GM23338 (cell line): Measurements from ENCODE around the gene SNAPC1. TPM values are rescaled to one million over a fixed set of nuclear protein-coding genes. Genes with fewer than 3 reads are reported as not detected.

Experiments used
- ATAC-seq: fragments of 200-7000 bp; cut with Tn5 transposase; 3 replicates; pipeline ENCODE4 v1.9.1; 2020
- DNase-seq: peaks from one replicate; pipeline ENCODE4 v3.0.0-alpha.2; 2015; ENCODE audit warnings: low spot score
- H2AFZ ChIP-seq: fragments of 200-600 bp; sonication (generic); 2 replicates; pipeline ENCODE4 v1.8.0; 2016; ENCODE audit warnings: antibody characterized with exemption, mild to moderate bottlenecking, moderate library complexity
- H3F3A ChIP-seq: fragments of 200-600 bp; sonication (generic); replicated peaks from 2 replicates; pipeline ENCODE4 v1.8.0; 2017; ENCODE audit warnings: antibody characterized with exemption, mixed run types, low read depth
- H3K27ac ChIP-seq: fragments of 200-600 bp; sonication (generic); 2 replicates; pipeline ENCODE4 v1.6.1; 2016; ENCODE audit warnings: low read depth
- H3K27me3 ChIP-seq: fragments of 200-600 bp; sonication (generic); 2 replicates; pipeline ENCODE4 v1.8.0; 2016; ENCODE audit warnings: mild to moderate bottlenecking, mixed run types, moderate library complexity; ENCODE audit not compliant: insufficient read depth
- H3K36me3 ChIP-seq: fragments of 200-600 bp; sonication (generic); 2 replicates; pipeline ENCODE4 v1.8.0; 2016; ENCODE audit warnings: mild to moderate bottlenecking; ENCODE audit not compliant: insufficient read depth
- H3K4me1 ChIP-seq: fragments of 200-600 bp; sonication (generic); 2 replicates; pipeline ENCODE4 v1.8.0; 2016; ENCODE audit warnings: mild to moderate bottlenecking, moderate library complexity; ENCODE audit not compliant: insufficient read depth
- H3K4me2 ChIP-seq: fragments of 200-600 bp; sonication (generic); 2 replicates; pipeline ENCODE4 v1.7.1; 2017; ENCODE audit warnings: mixed run types
- H3K4me3 ChIP-seq: fragments of 200-600 bp; sonication (generic); 2 replicates; pipeline ENCODE4 v1.6.1; 2016; ENCODE audit warnings: mixed run types
- H3K79me2 ChIP-seq: fragments of 200-600 bp; sonication (generic); replicated peaks from 2 replicates; pipeline ENCODE4 v1.8.0; 2017; ENCODE audit warnings: mild to moderate bottlenecking; ENCODE audit not compliant: insufficient read depth
- H3K9me2 ChIP-seq: fragments of 200-600 bp; sonication (generic); 2 replicates; pipeline ENCODE4 v1.8.0; 2017; ENCODE audit not compliant: insufficient read depth
- H4K20me1 ChIP-seq: fragments of 200-600 bp; sonication (generic); replicated peaks from 2 replicates; pipeline ENCODE4 v1.8.0; 2017; ENCODE audit warnings: mild to moderate bottlenecking; ENCODE audit not compliant: insufficient read depth
- H3K27ac Mint-ChIP-seq: 2 replicates; pipeline ENCODE4 v1.8.0; 2020; ENCODE audit warnings: inconsistent platforms, mild to moderate bottlenecking, moderate library complexity, mixed read lengths
- H3K27me3 Mint-ChIP-seq: 3 replicates; pipeline ENCODE4 v1.8.0; 2022; ENCODE audit warnings: low read depth, mild to moderate bottlenecking, moderate library complexity, mixed read lengths, inconsistent platforms; ENCODE audit not compliant: insufficient read depth, poor library complexity
- H3K36me3 Mint-ChIP-seq: 3 replicates; pipeline ENCODE4 v1.8.0; 2021; ENCODE audit warnings: low read depth, mild to moderate bottlenecking, inconsistent platforms, moderate library complexity, mixed read lengths
- H3K4me1 Mint-ChIP-seq: 3 replicates; pipeline ENCODE4 v1.8.0; 2020; ENCODE audit warnings: mild to moderate bottlenecking, inconsistent platforms, mixed read lengths
- H3K4me3 Mint-ChIP-seq: 3 replicates; pipeline ENCODE4 v1.8.0; 2021; ENCODE audit warnings: moderate library complexity, mild to moderate bottlenecking, inconsistent platforms, mixed read lengths
- H3K9me3 Mint-ChIP-seq: 3 replicates; pipeline ENCODE4 v1.8.0; 2020; ENCODE audit warnings: moderate library complexity, mild to moderate bottlenecking, inconsistent platforms, mixed read lengths
- CREB1 ChIP-seq: fragments of 250-450 bp; sonication (Bioruptor Pico); IDR thresholded peaks from 2 replicates; pipeline ENCODE4 v1.5.0; 2020; ENCODE audit warnings: low read depth, mild to moderate bottlenecking, moderate library complexity
- CTCF ChIP-seq, 2 experiments: fragments of 200-600 bp in 1 of 2; sonication (generic) in 1 of 2; conservative IDR thresholded peaks; 2 replicates each; pipeline versions ENCODE4 v1.5.1 to v1.6.1; 2016 to 2017; ENCODE audit warnings: antibody characterized with exemption in 2 of 2, low read depth in 2 of 2, mild to moderate bottlenecking in 2 of 2, moderate library complexity in 1 of 2
- ETS1 ChIP-seq: IDR thresholded peaks from 2 replicates; pipeline ENCODE4 v1.6.1; 2016; ENCODE audit warnings: antibody characterized with exemption
- EZH2 ChIP-seq: fragments of 200-600 bp; sonication (generic); IDR thresholded peaks from one replicate; pipeline ENCODE4 v1.8.0; 2017; ENCODE audit warnings: antibody characterized with exemption, mild to moderate bottlenecking, low read depth; ENCODE audit not compliant: unreplicated experiment
- EZH2phosphoT487 ChIP-seq: fragments of 200-600 bp; sonication (generic); IDR thresholded peaks from one replicate; pipeline ENCODE4 v1.8.1; 2018; ENCODE audit warnings: antibody characterized with exemption; ENCODE audit not compliant: unreplicated experiment
- JUNB ChIP-seq: IDR thresholded peaks from one replicate; pipeline ENCODE4 v1.6.1; 2016; ENCODE audit warnings: antibody characterized with exemption; ENCODE audit not compliant: unreplicated experiment
- NANOG ChIP-seq: IDR thresholded peaks from 2 replicates; pipeline ENCODE4 v1.6.1; 2016; ENCODE audit warnings: antibody characterized with exemption, borderline replicate concordance
- POLR2AphosphoS5 ChIP-seq: IDR thresholded peaks from 2 replicates; pipeline ENCODE4 v1.6.1; 2016; ENCODE audit warnings: antibody characterized with exemption, low read depth
- REST ChIP-seq: IDR thresholded peaks from one replicate; pipeline ENCODE4 v1.6.1; 2018; ENCODE audit warnings: antibody characterized with exemption; ENCODE audit not compliant: unreplicated experiment
- STAT1 ChIP-seq: IDR thresholded peaks from one replicate; pipeline ENCODE4 v1.6.1; 2016; ENCODE audit warnings: antibody characterized with exemption; ENCODE audit not compliant: unreplicated experiment
- ZNF114 ChIP-seq: fragments of 250-450 bp; sonication (Bioruptor Pico); IDR thresholded peaks from 2 replicates; pipeline ENCODE4 v1.5.0; 2020; ENCODE audit warnings: mild to moderate bottlenecking, moderate library complexity
- ZNF331 ChIP-seq: fragments of 250-450 bp; sonication (Bioruptor Pico); IDR thresholded peaks from 2 replicates; pipeline ENCODE4 v1.5.0; 2020; ENCODE audit warnings: low read depth, mild to moderate bottlenecking, moderate library complexity
- ZNF462 ChIP-seq: fragments of 250-450 bp; sonication (Bioruptor Pico); IDR thresholded peaks from 2 replicates; pipeline ENCODE4 v1.5.0; 2020; ENCODE audit warnings: mild to moderate bottlenecking, moderate library complexity
- polyA plus RNA-seq: library from polyadenylated mRNA; unstranded; fragments of >200 nt; fragmentation: Nextera tagmentation; extraction: Ambion mirVana; gene quantifications from 2 replicates; pipeline ENCODE4 v1.2.1, GENCODE V29; 2016
- total RNA-seq: library from RNA; depleted of rRNA; stranded (reverse); fragments of >200 nt; shearing (Covaris generic); gene quantifications from 2 replicates; pipeline ENCODE4 v1.2.3, GENCODE V29; 2014

The SNAPC1 gene
- total and polyA plus RNA-seq, 2 experiments from 2014 or later = 14.8 to 33.4 TPM

GRCh38 chr14:61822458-61822857 lies 60.2 kb downstream of the SNAPC1 start (continued):
- TF ChIP-seq ZNF462 (CRISPR knock-in tag) = no peak
- TF ChIP-seq CREB1 = no peak
- TF ChIP-seq EZH2 = no peak
- no peak for TF ChIP-seq EZH2phosphoT487
- no peak for TF ChIP-seq REST
- no peak for TF ChIP-seq STAT1

- Histone ChIP-seq H3K79me2 (no peaks in the 10 kb centered on the region), H3K36me3 (no peaks in the 10 kb centered on the region), H3K27me3 (no peaks in the 10 kb centered on the region), H2AFZ (no peak overlapping the region), H3F3A (no peaks in the 10 kb centered on the region), H3K9me2 (0 out of 2 replicates have a peak, but pooled peaks cover 3% of the 10 kb centered on the region), H3K4me2 (no peak overlapping the region), H3K4me3 (no peak overlapping the region), H4K20me1 (no peaks in the 10 kb centered on the region), H3K27ac (no peak overlapping the region), H3K4me1 (peaks cover 12% of the 10 kb centered on the region; the same call in 1 of the 2 replicates)
- no peak for ATAC-seq
- Mint-ChIP-seq H3K9me3 (no peaks in the 10 kb centered on the region), H3K36me3 (no peaks in the 10 kb centered on the region; the same call in 1 of the 3 replicates), H3K27me3 (peaks cover 4% of the 10 kb centered on the region), H3K4me1 (peaks cover 17% of the 10 kb centered on the region), H3K27ac (no peak overlapping the region), H3K4me3 (no peak overlapping the region)
- no peak for DNase-seq
- no peak for TF ChIP-seq EZH2phosphoT487
- TF ChIP-seq ZNF331 (CRISPR knock-in tag) = no peak
- TF ChIP-seq CREB1 = no peak
- no peak for TF ChIP-seq CTCF (conservative IDR thresholded peaks at IDR 0.05; ENCODE audit: low read depth in 2 of 2)
- no peak for TF ChIP-seq JUNB
- no peak for TF ChIP-seq EZH2
- no peak for TF ChIP-seq ZNF114 (CRISPR knock-in tag)
- no peak for TF ChIP-seq ETS1
- TF ChIP-seq POLR2AphosphoS5 = no peak
- no peak for TF ChIP-seq NANOG
These were observed 70.6 kb downstream of the SNAPC1 start for GRCh38 chr14:61832783-61833182.
